Neural progenitor cell (in vitro differentiated cells): Measurements from ENCODE around the gene DDX24.

Source experiments
- CTCF ChIP-seq: fragments of 200-600 bp; sonication (generic); IDR thresholded peaks from 2 replicates; pipeline ENCODE4 v1.5.1; 2017; ENCODE audit warnings: antibody characterized with exemption, mild to moderate bottlenecking
- EZH2 ChIP-seq: fragments of 200-600 bp; sonication (generic); IDR thresholded peaks from 2 replicates; pipeline ENCODE4 v1.6.1; 2017; ENCODE audit warnings: antibody characterized with exemption, mild to moderate bottlenecking, moderate library complexity
- EZH2phosphoT487 ChIP-seq: fragments of 200-600 bp; sonication (generic); IDR thresholded peaks from 2 replicates; pipeline ENCODE4 v1.6.1; 2017; ENCODE audit warnings: antibody characterized with exemption

GRCh38 chr14:94001501-94002396 lies 79.3 kb downstream of the DDX24 start:
- peak; percentile 96 for TF ChIP-seq CTCF
- no peak for TF ChIP-seq EZH2
- TF ChIP-seq EZH2phosphoT487: no peak
